SK-N-SH (cell line): ENCODE measurements around the gene CACNA1E. TPM values are rescaled to one million over a fixed set of nuclear protein-coding genes. Genes with fewer than 3 reads are reported as not detected.

ENCODE experiments used
- CTCF ChIA-PET: fragments of 300-600, 350-600 bp; formaldehyde crosslinking; extraction: SDS; loops from one replicate; lab custom pipeline; 2021; lab: Yijun Ruan, JAX
- POLR2A ChIA-PET: fragments of 350-600 bp; sonication (Branson Sonifier 250); formaldehyde crosslinking; extraction: SDS; loops from one replicate; lab custom pipeline; 2020; ENCODE audit warnings: antibody characterized with exemption, inconsistent platforms; lab: Yijun Ruan, JAX
- DNase-seq: peaks from one replicate; pipeline ENCODE4 v3.0.0; 2012
- H2AFZ ChIP-seq: fragments of 200-600 bp; sonication (generic); 2 replicates; pipeline ENCODE4 v1.8.1; 2016; ENCODE audit warnings: antibody characterized with exemption, mild to moderate bottlenecking, low read depth
- H3F3A ChIP-seq: fragments of 200-600 bp; sonication (generic); replicated peaks from 2 replicates; pipeline ENCODE3; 2016; ENCODE audit warnings: antibody characterized with exemption, mild to moderate bottlenecking; ENCODE audit not compliant: insufficient read depth
- H3K27ac ChIP-seq, 2 experiments: fragments of 200-500 bp in 1 of 2; fragments of 200-600 bp in 1 of 2; sonication (Bioruptor generic) in 1 of 2; sonication (generic), shearing (Covaris generic) in 1 of 2; 2 replicates each; pipeline versions ENCODE4 v1.5.1 to v1.6.1; 2014 to 2016; ENCODE audit warnings: low read depth in 2 of 2, inconsistent platforms in 1 of 2, low read length in 1 of 2, mild to moderate bottlenecking in 1 of 2, mixed read lengths in 1 of 2
- H3K27me3 ChIP-seq: fragments of 200-600 bp; sonication (generic), shearing (Covaris generic); 2 replicates; pipeline ENCODE4 v1.6.1; 2016; ENCODE audit warnings: mixed run types; ENCODE audit not compliant: insufficient read depth
- H3K36me3 ChIP-seq, 2 experiments: fragments of 200-500 bp in 1 of 2; fragments of 200-600 bp in 1 of 2; sonication (Bioruptor generic) in 1 of 2; sonication (generic) in 1 of 2; replicated peaks in 1 of 2; 2 replicates each; pipeline versions ENCODE3 to v1.5.1; 2014 to 2016; ENCODE audit warnings: low read length in 1 of 2, mild to moderate bottlenecking in 1 of 2; ENCODE audit not compliant: insufficient read depth in 2 of 2, control insufficient read depth in 1 of 2
- H3K4me1 ChIP-seq, 2 experiments: fragments of 200-500 bp in 1 of 2; fragments of 200-600 bp in 1 of 2; sonication (Bioruptor generic) in 1 of 2; sonication (generic), shearing (Covaris generic) in 1 of 2; 2 replicates each; pipeline versions ENCODE4 v1.5.1 to v1.6.1; 2014 to 2016; ENCODE audit warnings: low read depth in 1 of 2, low read length in 1 of 2, mixed run types in 1 of 2; ENCODE audit not compliant: insufficient read depth in 2 of 2, control insufficient read depth in 1 of 2
- H3K4me2 ChIP-seq: fragments of 200-600 bp; sonication (generic), shearing (Covaris generic); 2 replicates; pipeline ENCODE4 v1.6.1; 2017; ENCODE audit warnings: mixed run types
- H3K4me3 ChIP-seq, 2 experiments: fragments of 200-500 bp in 1 of 2; fragments of 200-600 bp in 1 of 2; sonication (Bioruptor generic) in 1 of 2; sonication (generic), shearing (Covaris generic) in 1 of 2; 2 replicates each; pipeline versions ENCODE4 v1.5.1 to v1.8.1; 2014 to 2016; ENCODE audit warnings: low read depth in 2 of 2, inconsistent platforms in 1 of 2, low read length in 1 of 2, mild to moderate bottlenecking in 1 of 2, mixed read lengths in 1 of 2, moderate library complexity in 1 of 2
- H3K79me2 ChIP-seq: fragments of 200-600 bp; sonication (generic); 2 replicates; pipeline ENCODE4 v1.8.1; 2017; ENCODE audit warnings: mild to moderate bottlenecking; ENCODE audit not compliant: insufficient read depth
- H3K9ac ChIP-seq: fragments of 200-600 bp; sonication (generic); 2 replicates; pipeline ENCODE4 v1.6.1; 2017; ENCODE audit warnings: mixed run types
- H3K9me2 ChIP-seq: fragments of 200-600 bp; sonication (generic); 2 replicates; pipeline ENCODE4 v1.6.1; 2017; ENCODE audit warnings: mixed run types
- H3K9me3 ChIP-seq: fragments of 200-600 bp; sonication (generic); 2 replicates; pipeline ENCODE4 v1.6.1; 2017; ENCODE audit warnings: mixed run types, mild to moderate bottlenecking, moderate library complexity
- H4K20me1 ChIP-seq: fragments of 200-600 bp; sonication (generic); 2 replicates; pipeline ENCODE4 v1.6.1; 2017; ENCODE audit warnings: mild to moderate bottlenecking, mixed run types; ENCODE audit not compliant: insufficient read depth
- EP300 ChIP-seq, 2 experiments: IDR thresholded peaks; 2 replicates each; pipeline versions ENCODE4 v1.4.0 to v1.6.1; 2012; ENCODE audit warnings: borderline replicate concordance in 1 of 2, low read depth in 1 of 2, low read length in 1 of 2
- FOXJ3 ChIP-seq: sonication (generic); formaldehyde crosslinking; IDR thresholded peaks from 2 replicates; pipeline ENCODE4 v1.5.1; 2020; ENCODE audit warnings: mild to moderate bottlenecking, missing genetic modification reagents
- GATA2 ChIP-seq: sonication (generic); formaldehyde crosslinking; IDR thresholded peaks from 2 replicates; pipeline ENCODE4 v1.5.0; 2020; ENCODE audit warnings: mild to moderate bottlenecking, missing genetic modification reagents
- MEF2A ChIP-seq: IDR thresholded peaks from 2 replicates; pipeline ENCODE4 v1.4.0; 2012; ENCODE audit warnings: low read depth, borderline replicate concordance
- MXI1 ChIP-seq: IDR thresholded peaks from 2 replicates; pipeline ENCODE4 v1.6.1; 2012; ENCODE audit warnings: mild to moderate bottlenecking, low read depth, low read length, improper control_type of control experiment
- NRF1 ChIP-seq: IDR thresholded peaks from 2 replicates; pipeline ENCODE4 v1.6.1; 2012; ENCODE audit warnings: low read depth, mild to moderate bottlenecking, low read length
- RXRA ChIP-seq: IDR thresholded peaks from 2 replicates; pipeline ENCODE4 v1.4.0; 2012; ENCODE audit warnings: low read depth, mild to moderate bottlenecking, borderline replicate concordance
- TAF1 ChIP-seq: IDR thresholded peaks from 2 replicates; pipeline ENCODE4 v1.6.1; 2012; ENCODE audit warnings: low read depth, mild to moderate bottlenecking, low read length, moderate library complexity, borderline replicate concordance
- TCF12 ChIP-seq: IDR thresholded peaks from 2 replicates; pipeline ENCODE4 v1.4.0; 2012
- TEAD4 ChIP-seq: IDR thresholded peaks from 2 replicates; pipeline ENCODE4 v1.4.0; 2012; ENCODE audit warnings: mild to moderate bottlenecking, borderline replicate concordance; ENCODE audit not compliant: insufficient read depth
- USF1 ChIP-seq: IDR thresholded peaks from 2 replicates; pipeline ENCODE4 v1.4.0; 2012; ENCODE audit warnings: low read depth, borderline replicate concordance
- ZBTB33 ChIP-seq: IDR thresholded peaks from 2 replicates; pipeline ENCODE4 v1.4.0; 2012; ENCODE audit warnings: low read depth, borderline replicate concordance
- WGBS: methylation state at CpG from one replicate; pipeline ENCODE4 v1.1.6; 2017; ENCODE audit warnings: low lambda C conversion rate; 5-methylcytosine and 5-hydroxymethylcytosine counted together
- polyA plus RNA-seq, 3 experiments: library from polyadenylated mRNA; depleted of rRNA; stranded (reverse); fragments of >200 nt; gene quantifications; 2 replicates each; pipeline ENCODE4 v1.2.3, GENCODE V29; 2012

CACNA1E gene
- polyA plus RNA-seq, 1 of the 3 experiments (the other 2 are of a cell fraction), result not detected

GRCh38 chr1:181768211-181768929 lies 285.1 kb downstream of the CACNA1E start:
- no peak overlapping the region for H3K9ac ChIP-seq
- TF ChIP-seq TEAD4 (no peak), GATA2 (CRISPR knock-in tag) (no peak), TAF1 (no peak)
- H3K27me3 ChIP-seq, result no peaks in the 10 kb centered on the region
- no peaks in the 10 kb centered on the region; the same call in 1 of the 2 replicates for H3K9me3 ChIP-seq
- CTCF ChIA-PET, result no interaction called here
- H3K4me1 ChIP-seq, result no peaks in the 10 kb centered on the region
- DNase-seq, result no peak
- no peak overlapping the region for H3K4me2 ChIP-seq
- H3K9me2 ChIP-seq, result no peaks in the 10 kb centered on the region
- POLR2A ChIA-PET, result no interaction called here
- 4% methylated on average over 3 of the region's 3 CpGs for WGBS
- no peaks in the 10 kb centered on the region for H3F3A ChIP-seq
- H3K36me3 ChIP-seq, result no peaks in the 10 kb centered on the region
- H3K27ac ChIP-seq, result no peak overlapping the region
- no peaks in the 10 kb centered on the region for H4K20me1 ChIP-seq
- H2AFZ ChIP-seq, result no peak overlapping the region
- H3K4me3 ChIP-seq, result no peak overlapping the region
- no peaks in the 10 kb centered on the region for H3K79me2 ChIP-seq

GRCh38 chr1:181768930-181769280 lies 285.6 kb downstream of the CACNA1E start:
- Histone ChIP-seq H3K4me1 (no peaks in the 10 kb centered on the region), H3K9me3 (no peaks in the 10 kb centered on the region; the same call in 1 of the 2 replicates), H3K9me2 (no peaks in the 10 kb centered on the region), H3K36me3 (no peaks in the 10 kb centered on the region), H3K79me2 (no peaks in the 10 kb centered on the region), H2AFZ (no peak overlapping the region), H3K27ac (no peak overlapping the region), H3K4me3 (no peak overlapping the region), H3K27me3 (no peaks in the 10 kb centered on the region), H3K9ac (no peak overlapping the region), H3K4me2 (no peak overlapping the region), H3F3A (no peaks in the 10 kb centered on the region), H4K20me1 (no peaks in the 10 kb centered on the region)
- WGBS, result 27% methylated on average over 4 of the region's 4 CpGs
- DNase-seq, result no peak
- TF ChIP-seq EP300 (IDR thresholded peaks at IDR 0.05; ENCODE audit: borderline replicate concordance in 1 of 2, low read depth in 1 of 2, low read length in 1 of 2) (no peak), TCF12 (no peak), USF1 (no peak), MXI1 (no peak), ZBTB33 (no peak), NRF1 (no peak), MEF2A (no peak), FOXJ3 (no peak), RXRA (no peak)
- POLR2A ChIA-PET, result no interaction called here
- CTCF ChIA-PET, result no interaction called here
